ENCODE measurements around the gene AJAP1.

The AJAP1 gene

GRCh38 chr1:4797429-4797828 lies 143.0 kb downstream of the AJAP1 start:
- no peak for DNase-seq (ENCODE audit: extremely low read depth, low read depth)
- no peak for TF ChIP-seq CTCF (IDR thresholded peaks at IDR 0.05; ENCODE audit: low read depth, low read length)

GRCh38 chr1:4801192-4801924 lies 146.9 kb downstream of the AJAP1 start:
- no peak for DNase-seq (ENCODE audit: extremely low read depth, low read depth)
- TF ChIP-seq CTCF (IDR thresholded peaks at IDR 0.05; ENCODE audit: low read depth, low read length), result no peak

GRCh38 chr1:4802024-4802423 lies 147.6 kb downstream of the AJAP1 start:
- DNase-seq (ENCODE audit: extremely low read depth, low read depth), result no peak
- TF ChIP-seq CTCF (IDR thresholded peaks at IDR 0.05; ENCODE audit: low read depth, low read length), result no peak

- no peak for DNase-seq (ENCODE audit: extremely low read depth, low read depth)
- TF ChIP-seq CTCF (IDR thresholded peaks at IDR 0.05; ENCODE audit: low read depth, low read length), result no peak
Observed at GRCh38 chr1:4803335-4803734, 148.9 kb downstream of the AJAP1 start.

- TF ChIP-seq CTCF (IDR thresholded peaks at IDR 0.05; ENCODE audit: low read depth, low read length), result no peak
- DNase-seq (ENCODE audit: extremely low read depth, low read depth), result no peak
Observed at GRCh38 chr1:4805987-4806386, 151.6 kb downstream of the AJAP1 start.

GRCh38 chr1:4820543-4820942 lies 166.1 kb downstream of the AJAP1 start:
- no peak for DNase-seq (ENCODE audit: extremely low read depth, low read depth)
- TF ChIP-seq CTCF (IDR thresholded peaks at IDR 0.05; ENCODE audit: low read depth, low read length), result no peak

- no peak for DNase-seq (ENCODE audit: extremely low read depth, low read depth)
- TF ChIP-seq CTCF (IDR thresholded peaks at IDR 0.05; ENCODE audit: low read depth, low read length), result no peak
Observed at GRCh38 chr1:4825800-4826450, 171.5 kb downstream of the AJAP1 start.

Measured in AG09319 (cell line).